ENCODE data around the gene FBXO21.

FBXO21 gene

DNA sequence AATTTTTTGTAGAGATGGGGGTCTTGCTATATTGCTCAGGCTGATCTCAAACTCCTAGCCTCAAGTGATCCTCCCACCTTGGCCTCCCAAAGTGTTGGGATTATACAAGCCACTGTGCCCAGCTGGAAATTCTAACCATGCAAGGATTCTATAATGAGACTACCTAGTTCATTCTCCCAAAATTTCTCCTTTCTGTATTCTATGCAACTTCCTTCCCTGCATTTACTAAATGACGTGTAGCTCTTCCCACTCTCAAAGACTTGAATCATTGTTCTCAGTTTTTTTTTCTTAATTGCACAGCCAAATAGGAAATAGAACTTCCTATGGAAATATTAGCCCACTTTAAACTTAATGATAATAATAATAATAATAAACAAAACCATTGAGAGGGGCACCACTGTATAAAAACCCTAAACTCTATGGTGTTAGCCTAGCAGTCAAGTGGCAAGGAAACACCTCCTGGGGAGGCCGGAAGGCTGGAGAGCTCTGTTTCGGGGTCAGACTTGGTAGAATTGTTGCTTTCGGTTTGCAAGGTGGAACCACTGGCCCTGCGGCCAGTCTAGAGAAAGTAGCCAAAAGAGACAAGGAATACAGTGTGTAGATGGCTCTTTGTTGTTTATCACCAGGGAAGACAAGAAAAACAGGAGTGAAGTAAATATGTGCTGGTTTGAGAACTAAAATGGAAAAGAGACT is 51.1 kb downstream of the FBXO21 start:
- DNase-seq (ENCODE audit: low read depth): no peak

- DNase-seq (ENCODE audit: low read depth): no peak
Observed at GRCh38 chr12:117134721-117135120, 55.5 kb downstream of the FBXO21 start.

GRCh38 chr12:117134059-117134458 is 56.2 kb downstream of the FBXO21 start:
- no peak for DNase-seq (ENCODE audit: low read depth)

GRCh38 chr12:117130801-117131200 is 59.5 kb downstream of the FBXO21 start:
- DNase-seq (ENCODE audit: low read depth): no peak

- no peak for DNase-seq (ENCODE audit: low read depth)
Observed at GRCh38 chr12:117129391-117129790, 60.9 kb downstream of the FBXO21 start.

DNA sequence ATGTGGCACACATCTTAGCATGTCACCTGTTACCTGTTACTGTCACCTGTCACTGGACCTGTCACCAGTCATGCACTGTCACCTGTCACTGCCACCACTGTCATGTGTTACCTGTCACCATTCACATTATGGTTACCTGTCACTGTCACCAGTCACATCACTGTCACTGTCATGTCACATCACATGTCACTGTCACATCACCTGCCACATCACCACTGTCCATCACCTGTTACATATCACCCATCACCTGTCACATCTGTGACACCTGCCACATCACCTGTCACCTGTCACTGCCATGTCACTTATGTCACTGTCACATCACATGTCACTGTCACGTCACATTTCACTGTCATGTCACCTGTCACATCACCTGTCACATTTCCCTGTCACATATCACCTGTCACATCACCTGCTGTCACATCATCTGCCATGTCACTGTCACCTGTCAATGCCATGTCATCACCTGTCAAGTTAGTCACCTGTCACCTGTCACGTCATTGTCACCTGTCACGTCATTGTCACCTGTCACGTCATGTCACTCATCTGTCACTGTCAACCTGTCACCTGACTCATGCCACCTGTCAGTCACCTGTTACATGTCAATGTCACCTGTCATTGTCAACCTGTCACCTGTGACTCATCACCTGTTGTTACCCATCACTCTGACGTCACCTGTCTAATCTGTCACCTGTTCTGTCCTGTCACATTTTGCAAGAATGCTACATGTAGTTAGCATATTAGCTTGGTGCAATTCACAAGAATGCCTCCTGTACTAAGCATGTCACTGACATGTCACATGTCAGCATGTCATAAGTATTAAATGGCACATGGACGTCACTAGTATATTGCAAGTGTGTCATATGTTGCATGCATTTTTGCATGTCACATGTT is 62.1 kb downstream of the FBXO21 start:
- DNase-seq (ENCODE audit: low read depth): no peak

DNA sequence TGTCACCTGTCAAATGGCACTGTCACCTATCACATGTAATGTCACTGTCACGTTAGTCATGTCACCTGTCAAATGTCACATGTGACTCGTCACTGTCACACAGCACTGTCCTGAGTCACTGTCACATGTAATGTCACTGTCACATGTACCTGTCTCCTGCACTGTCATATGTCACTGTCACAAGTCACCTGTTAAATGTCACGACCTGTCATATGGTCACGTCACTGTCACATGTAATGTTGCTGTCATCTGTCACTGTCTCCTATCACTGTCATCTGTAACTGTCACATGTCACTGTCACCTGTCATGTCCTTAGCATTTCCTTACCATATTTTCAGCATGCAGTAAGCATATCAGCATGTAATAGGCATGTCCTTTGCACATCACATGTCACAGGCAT is 63.9 kb downstream of the FBXO21 start:
- no peak for DNase-seq (ENCODE audit: low read depth)

DNA sequence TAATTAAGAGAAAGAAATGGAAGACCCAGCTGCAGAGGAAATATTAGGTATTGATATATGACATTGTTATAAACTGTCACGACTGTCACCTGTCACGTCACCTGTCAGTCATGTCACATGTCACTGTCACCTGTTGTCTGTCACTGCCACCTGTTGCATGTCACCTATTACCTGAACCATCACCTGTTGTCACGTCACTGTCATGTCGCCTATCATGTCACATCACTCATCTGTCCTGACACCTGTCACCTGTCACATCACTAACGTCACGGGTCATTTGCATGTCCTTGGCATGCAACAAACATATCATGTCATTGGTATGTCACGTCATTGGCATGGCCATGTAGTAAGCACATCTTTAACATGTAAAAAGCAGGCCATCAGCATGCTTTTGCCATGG is 64.5 kb downstream of the FBXO21 start:
- no peak for DNase-seq (ENCODE audit: low read depth)

DNA sequence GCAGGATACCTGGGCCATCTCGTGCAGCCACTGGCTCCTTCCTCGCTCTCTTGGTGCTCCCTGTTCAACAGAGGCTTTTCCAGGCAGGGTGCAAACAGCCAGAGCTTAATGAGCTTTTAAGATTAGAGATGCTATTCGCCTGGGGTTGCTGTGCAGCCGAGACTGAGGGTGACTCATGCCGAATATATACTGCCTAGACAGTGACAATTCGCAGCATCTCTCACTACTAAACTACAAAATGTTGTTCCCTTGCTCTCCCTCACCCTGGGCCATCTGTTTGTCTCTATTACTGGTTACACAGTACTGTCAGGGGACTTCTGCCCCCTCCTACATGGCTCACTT is 65.0 kb downstream of the FBXO21 start:
- DNase-seq (ENCODE audit: low read depth): no peak

DNA sequence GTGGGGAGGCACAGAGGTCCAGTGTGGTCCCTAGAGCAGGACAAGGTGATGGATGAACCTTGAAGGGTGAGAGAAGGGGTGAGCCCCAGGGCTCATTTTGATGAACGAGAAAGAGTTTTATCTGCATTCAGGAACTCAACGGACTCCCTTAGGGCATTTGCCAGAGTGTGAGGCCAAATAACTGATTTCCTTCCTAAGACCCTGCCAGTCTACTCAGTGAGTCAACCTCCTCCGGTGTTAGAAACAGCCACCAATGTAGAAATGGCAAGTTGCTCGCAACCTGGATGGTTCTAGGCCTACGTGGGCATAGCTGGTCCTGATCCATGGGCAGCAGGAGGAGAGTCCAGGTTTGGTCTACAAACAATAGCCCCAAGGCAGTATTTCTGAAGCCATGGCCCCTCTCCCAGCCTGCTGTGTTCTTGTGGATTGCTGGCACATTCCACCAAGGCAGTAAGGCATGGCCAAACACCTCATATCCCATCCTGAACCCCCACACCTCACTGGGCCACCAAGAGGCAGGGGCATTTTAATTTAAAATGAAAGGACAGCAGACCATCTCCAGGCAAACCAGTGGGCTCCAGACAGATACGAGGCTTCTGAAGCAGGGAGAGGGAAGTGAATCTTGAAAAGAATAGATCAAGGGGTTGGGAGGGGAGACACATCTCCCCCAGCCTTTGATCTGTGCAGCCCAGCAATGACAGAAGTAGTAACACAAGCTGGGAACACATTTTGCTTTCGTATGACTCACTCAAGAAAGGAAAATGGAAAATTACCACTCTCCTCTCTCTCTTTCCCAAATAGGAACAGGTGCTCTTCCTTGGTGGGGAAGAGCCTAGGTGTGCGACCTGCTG is 65.6 kb downstream of the FBXO21 start:
- no peak for DNase-seq (ENCODE audit: low read depth)

DNA sequence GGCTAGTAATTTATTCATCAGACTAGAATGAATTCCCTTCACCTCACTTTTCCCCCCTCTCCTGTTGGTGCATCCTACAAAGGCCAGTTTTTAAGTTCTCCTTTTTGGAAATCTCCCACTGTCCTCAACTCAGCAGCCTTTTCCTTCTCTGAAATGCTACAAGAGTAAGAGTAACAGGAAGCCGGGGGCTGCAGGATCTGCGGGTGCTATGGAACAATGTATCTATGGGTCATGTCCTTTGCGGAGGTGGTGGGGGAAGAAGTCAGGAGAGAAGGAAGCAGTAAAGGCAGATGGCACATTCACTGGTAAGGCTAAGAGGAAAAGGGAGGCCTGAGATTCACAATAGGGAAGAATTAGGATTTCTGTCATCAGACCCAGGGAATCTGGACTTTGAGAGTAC is 68.8 kb downstream of the FBXO21 start:
- no peak for DNase-seq (ENCODE audit: low read depth)

- no peak for DNase-seq (ENCODE audit: low read depth)
Observed at GRCh38 chr12:117120787-117121186, 69.5 kb downstream of the FBXO21 start.

DNA sequence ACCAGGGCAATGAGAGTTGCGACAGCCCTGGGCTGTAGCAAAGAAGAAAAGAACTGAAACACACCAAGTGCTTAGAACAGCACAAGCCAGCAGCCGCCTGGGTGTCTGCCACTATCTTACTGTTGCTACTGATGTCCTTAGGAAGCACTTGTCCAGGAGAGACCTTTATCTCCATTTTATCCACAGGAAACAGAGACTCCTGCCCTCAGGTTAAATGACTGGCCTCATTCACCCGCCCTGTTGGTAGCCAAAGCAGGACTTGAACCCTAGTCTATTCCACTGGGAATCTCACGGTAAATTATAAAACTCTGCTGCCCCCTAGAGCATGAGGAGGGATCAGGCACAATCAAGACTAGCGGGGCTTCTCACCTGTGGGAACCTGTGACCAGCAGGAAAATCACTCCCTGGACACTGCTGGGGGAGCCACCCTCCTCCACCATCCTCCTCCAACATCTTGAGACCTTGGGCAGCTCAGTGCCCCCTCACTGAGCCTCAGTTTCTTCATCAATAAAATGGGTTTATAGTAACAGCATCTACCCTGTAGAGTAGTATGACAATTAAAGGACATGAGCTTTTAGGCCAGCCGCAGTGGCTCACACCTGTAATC is 70.6 kb downstream of the FBXO21 start:
- no peak for DNase-seq (ENCODE audit: low read depth)

DNA sequence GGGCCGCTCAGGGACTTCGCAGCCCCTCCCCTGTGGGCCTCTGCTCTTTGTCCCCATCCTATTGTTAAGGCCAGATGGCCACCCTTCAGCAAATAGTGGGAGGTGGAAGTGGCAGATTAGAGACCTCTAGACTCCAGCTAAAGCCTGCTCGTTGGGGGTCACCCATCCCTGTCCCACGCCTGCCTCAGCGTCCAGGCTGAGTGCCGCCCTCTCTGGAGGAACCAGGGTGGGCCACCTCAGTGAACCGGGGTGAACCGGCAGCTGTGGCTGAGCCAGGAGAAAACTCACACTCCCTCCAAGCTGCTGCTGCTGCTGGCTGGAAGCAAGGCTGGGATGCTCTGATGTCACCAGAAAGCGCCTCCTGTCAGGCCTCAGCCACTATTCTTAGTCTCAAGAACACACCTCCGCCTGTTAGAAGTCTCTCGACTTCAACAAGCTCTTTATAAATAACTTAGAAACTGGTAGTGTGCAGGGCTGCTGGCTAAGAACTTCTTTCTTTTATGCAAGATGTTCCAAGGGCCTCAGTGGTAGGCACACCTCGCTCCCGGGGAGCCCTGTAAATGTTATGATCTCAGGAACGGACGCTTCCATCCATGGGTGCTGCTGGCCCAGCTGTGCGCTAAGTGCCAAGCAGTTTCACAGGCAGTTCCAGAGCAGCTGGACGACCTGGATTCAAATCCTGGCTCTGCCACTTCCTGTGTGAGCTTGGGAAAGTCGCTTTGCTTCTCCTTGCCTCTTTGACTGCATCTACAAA is 71.3 kb downstream of the FBXO21 start:
- no peak for DNase-seq (ENCODE audit: low read depth)

GRCh38 chr12:117114784-117115183 is 75.5 kb downstream of the FBXO21 start:
- no peak for DNase-seq (ENCODE audit: low read depth)

DNA sequence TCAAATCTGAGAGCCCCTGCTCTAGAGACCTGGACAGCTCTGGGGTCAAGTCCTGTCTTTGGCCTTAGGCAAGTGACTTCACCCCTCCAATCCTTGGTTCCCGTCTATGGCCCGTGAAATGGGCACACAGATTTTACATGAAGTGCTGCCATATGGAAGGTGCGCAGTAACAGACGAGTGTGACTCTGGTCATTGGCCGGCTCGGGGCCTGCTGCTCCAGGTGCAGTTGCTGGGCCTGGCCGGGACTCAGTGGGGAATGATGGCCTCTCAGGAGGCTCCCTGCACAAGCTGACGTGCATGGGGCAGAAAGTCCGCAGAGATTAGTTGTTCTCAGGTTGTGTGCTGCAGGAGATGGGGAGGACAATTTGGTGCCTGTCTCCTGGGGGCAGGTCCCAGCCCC is 77.0 kb downstream of the FBXO21 start:
- no peak for DNase-seq (ENCODE audit: low read depth)

GRCh38 chr12:117111821-117112595 is 78.3 kb downstream of the FBXO21 start:
- no peak for DNase-seq (ENCODE audit: low read depth)

DNA sequence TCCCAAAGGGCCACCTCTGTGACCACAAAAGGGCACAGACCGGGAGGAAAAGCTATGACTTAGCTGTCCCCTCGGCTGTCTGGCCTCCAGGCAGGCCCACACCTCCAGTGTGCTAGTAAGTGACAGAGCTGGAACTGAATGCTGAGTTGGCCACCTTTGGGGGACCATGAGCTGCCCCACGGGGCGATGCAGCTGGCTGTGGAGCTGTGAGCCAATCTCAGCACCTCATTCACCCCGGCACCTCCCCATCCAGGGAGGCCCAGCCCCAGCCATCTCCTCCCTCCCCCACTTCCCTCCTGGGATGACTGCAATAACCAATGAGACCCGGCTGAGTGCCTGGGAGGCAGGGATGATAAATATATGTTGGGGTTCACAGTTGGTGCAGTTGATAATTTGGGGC is 78.9 kb downstream of the FBXO21 start:
- DNase-seq (ENCODE audit: low read depth): no peak

DNA sequence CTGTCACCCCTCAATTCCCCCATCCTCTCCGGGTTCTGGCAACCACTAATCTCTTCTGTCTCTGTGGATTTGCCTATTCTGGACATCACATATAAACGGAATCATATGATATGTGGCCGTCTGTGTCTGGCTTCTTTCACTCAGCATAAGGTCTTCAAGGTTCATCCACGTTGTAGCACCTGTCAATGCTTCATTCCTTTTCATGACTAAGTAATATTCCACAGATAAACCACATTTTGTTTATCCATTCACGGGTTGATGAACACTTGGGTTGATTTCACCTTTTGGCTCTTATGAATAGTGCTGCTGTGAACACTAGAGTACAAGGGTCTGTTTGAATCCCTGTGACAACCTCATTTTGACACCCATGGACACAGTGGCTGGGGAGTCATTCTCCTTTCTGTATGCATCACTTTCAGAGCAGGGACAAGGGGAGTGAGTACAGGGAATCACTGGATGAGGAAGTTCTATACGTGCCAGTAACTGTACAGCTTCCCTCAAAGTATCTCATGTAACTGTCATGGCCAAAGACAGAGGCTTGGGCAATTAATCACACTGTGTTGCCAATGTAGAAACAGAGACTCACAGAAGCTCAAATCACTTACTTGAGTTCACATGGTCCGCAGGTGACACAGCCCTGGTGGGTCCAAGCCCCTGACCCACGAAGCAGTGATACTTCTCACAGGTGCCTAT is 80.2 kb downstream of the FBXO21 start:
- DNase-seq (ENCODE audit: low read depth): no peak

- DNase-seq (ENCODE audit: low read depth): no peak
Observed at GRCh38 chr12:117105902-117106301, 84.4 kb downstream of the FBXO21 start.
